Liver (tissue), 9 donors: ENCODE results near the gene FBN1. TPM values are rescaled to one million over a fixed set of nuclear protein-coding genes. Genes with fewer than 3 reads are reported as not detected.

Source experiments
- DNase-seq: peaks from one replicate; pipeline ENCODE4 v3.0.0-alpha.2; 2017; ENCODE audit warnings: low spot score
- H3K27ac ChIP-seq, 2 donors: one replicate each; pipeline ENCODE4 v1.7.0; 2013; ENCODE audit warnings: inconsistent platforms in 2 of 2, low read length in 2 of 2, control low read depth in 1 of 2, low read depth in 1 of 2, mild to moderate bottlenecking in 1 of 2
- H3K27me3 ChIP-seq, 4 donors: one replicate each; pipeline versions ENCODE4 v1.6.1 to v1.7.0; 2013; ENCODE audit warnings: low read length in 3 of 4, inconsistent platforms in 1 of 4, mild to moderate bottlenecking in 1 of 4, moderate library complexity in 1 of 4; ENCODE audit not compliant: control insufficient read depth in 4 of 4, insufficient read depth in 4 of 4
- H3K36me3 ChIP-seq, 4 donors: one replicate each; pipeline versions ENCODE4 v1.6.1 to v1.7.0; 2013; ENCODE audit warnings: low read length in 3 of 4, mild to moderate bottlenecking in 3 of 4, low read depth in 1 of 4, moderate library complexity in 1 of 4; ENCODE audit not compliant: control insufficient read depth in 4 of 4, insufficient read depth in 3 of 4
- H3K4me1 ChIP-seq, 4 donors: one replicate each; pipeline versions ENCODE4 v1.6.1 to v1.7.0; 2013; ENCODE audit warnings: low read length in 3 of 4, mild to moderate bottlenecking in 3 of 4, moderate library complexity in 1 of 4; ENCODE audit not compliant: control insufficient read depth in 4 of 4, insufficient read depth in 4 of 4
- H3K4me3 ChIP-seq, 3 donors: one replicate each; pipeline versions ENCODE4 v1.6.1 to v1.7.0; 2013; ENCODE audit warnings: low read length in 3 of 3, control low read depth in 1 of 3, low read depth in 1 of 3, mild to moderate bottlenecking in 1 of 3
- H3K9ac ChIP-seq, 2 donors: one replicate each; pipeline ENCODE4 v1.7.0; 2013; ENCODE audit warnings: low read length in 2 of 2, mild to moderate bottlenecking in 2 of 2, moderate library complexity in 2 of 2, control low read depth in 1 of 2, low read depth in 1 of 2
- H3K9me3 ChIP-seq, 4 donors: one replicate each; pipeline versions ENCODE4 v1.6.1 to v1.7.0; 2013; ENCODE audit warnings: low read length in 3 of 4; ENCODE audit not compliant: control insufficient read depth in 4 of 4
- ATF3 ChIP-seq: IDR thresholded peaks from 2 replicates; pipeline ENCODE4 v1.6.1; 2016; ENCODE audit warnings: antibody characterized with exemption
- CTCF ChIP-seq: fragments of 150-350 bp; IDR thresholded peaks from 2 replicates; pipeline ENCODE4 v1.5.1; 2017; ENCODE audit warnings: improper control_type of control experiment, low read depth, low read length; ENCODE audit not compliant: missing input control
- EGR1 ChIP-seq, 2 donors: IDR thresholded peaks; 2 replicates each; pipeline ENCODE4 v1.6.1; 2016 to 2018; ENCODE audit warnings: antibody characterized with exemption in 2 of 2, low read depth in 2 of 2
- FOXA1 ChIP-seq: IDR thresholded peaks from 2 replicates; pipeline ENCODE4 v1.6.1; 2016; ENCODE audit warnings: antibody characterized with exemption
- FOXA2 ChIP-seq: IDR thresholded peaks from 2 replicates; pipeline ENCODE4 v1.6.1; 2016; ENCODE audit warnings: antibody characterized with exemption
- GABPA ChIP-seq, 2 donors: IDR thresholded peaks in 1 of 2; conservative IDR thresholded peaks in 1 of 2; 2 replicates each; pipeline ENCODE4 v1.6.1; 2016; ENCODE audit warnings: antibody characterized with exemption in 2 of 2, mild to moderate bottlenecking in 1 of 2, moderate library complexity in 1 of 2
- HNF4A ChIP-seq, 2 donors: conservative IDR thresholded peaks; 2 replicates each; pipeline ENCODE4 v1.6.1; 2016; ENCODE audit warnings: antibody characterized with exemption in 2 of 2, mild to moderate bottlenecking in 2 of 2
- HNF4G ChIP-seq: IDR thresholded peaks from 2 replicates; pipeline ENCODE4 v1.6.1; 2016; ENCODE audit warnings: antibody characterized with exemption
- JUND ChIP-seq, 2 donors: IDR thresholded peaks; 2 replicates each; pipeline ENCODE4 v1.6.1; 2016; ENCODE audit warnings: antibody characterized with exemption in 2 of 2
- MAX ChIP-seq: IDR thresholded peaks from 2 replicates; pipeline ENCODE4 v1.6.1; 2016; ENCODE audit warnings: antibody characterized with exemption
- NR2F2 ChIP-seq: IDR thresholded peaks from 2 replicates; pipeline ENCODE4 v1.6.1; 2016; ENCODE audit warnings: antibody characterized with exemption
- RAD21 ChIP-seq, 2 donors: IDR thresholded peaks; 2 replicates each; pipeline ENCODE4 v1.6.1; 2016; ENCODE audit warnings: antibody characterized with exemption in 2 of 2, mild to moderate bottlenecking in 2 of 2
- REST ChIP-seq: IDR thresholded peaks from 2 replicates; pipeline ENCODE4 v1.6.1; 2016; ENCODE audit warnings: antibody characterized with exemption, mild to moderate bottlenecking
- RXRA ChIP-seq, 2 donors: IDR thresholded peaks; 2 replicates each; pipeline ENCODE4 v1.6.1; 2017 to 2018; ENCODE audit warnings: antibody characterized with exemption in 2 of 2, mild to moderate bottlenecking in 1 of 2
- SP1 ChIP-seq: IDR thresholded peaks from 2 replicates; pipeline ENCODE4 v1.6.1; 2018; ENCODE audit warnings: antibody characterized with exemption, mild to moderate bottlenecking
- TAF1 ChIP-seq: conservative IDR thresholded peaks from 2 replicates; pipeline ENCODE4 v1.6.1; 2016; ENCODE audit warnings: antibody characterized with exemption, mild to moderate bottlenecking
- YY1 ChIP-seq: IDR thresholded peaks from 2 replicates; pipeline ENCODE4 v1.6.1; 2016; ENCODE audit warnings: antibody characterized with exemption, mild to moderate bottlenecking
- ZBTB33 ChIP-seq: IDR thresholded peaks from 2 replicates; pipeline ENCODE4 v1.6.1; 2016; ENCODE audit warnings: antibody characterized with exemption
- WGBS: extraction: QIAGEN DNeasy Blood & Tissue Kit; methylation state at CpG from one replicate; pipeline ENCODE4 v1.1.7; 2013; 5-methylcytosine and 5-hydroxymethylcytosine counted together
- polyA plus RNA-seq, 2 donors: library from polyadenylated mRNA; stranded (reverse) in 1 of 2; unstranded in 1 of 2; fragments of 200-250 nt in 1 of 2; fragments of >200 nt in 1 of 2; fragmentation: Nextera tagmentation in 1 of 2; extraction: Ambion mirVana in 1 of 2; gene quantifications; one replicate each; pipeline versions ENCODE4 v1.2.1 to v1.2.3, GENCODE V29; 2013 to 2015
- total RNA-seq, 2 donors: library from RNA; depleted of rRNA; stranded (reverse); fragments of >200 nt; gene quantifications; one replicate each; pipeline ENCODE4 v1.2.3, GENCODE V29; 2014
- donor health status: healthy.
- donor health status: healthy.
- donor health status: healthy.
- donor health status: healthy.
- donor health status: healthy.

FBN1 gene
- total and polyA plus RNA-seq, 4 donors, result 1.3 to 20.1 (median 12.4) TPM

GRCh38 chr15:48423896-48424475 is 221.5 kb downstream of the FBN1 start:
- H3K4me1 ChIP-seq, result no peaks in the 10 kb centered on the region
- no peak overlapping the region for H3K4me3 ChIP-seq
- no peaks in the 10 kb centered on the region for H3K27me3 ChIP-seq
- TF ChIP-seq ATF3 (no peak), ZBTB33 (no peak), HNF4A (conservative IDR thresholded peaks at IDR 0.05) (no peak), REST (no peak), CTCF (no peak), FOXA1 (no peak), SP1 (no peak), GABPA (IDR thresholded peaks at IDR 0.05 in 1 of 2, conservative IDR thresholded peaks at IDR 0.05 in 1 of 2) (no peak), RXRA (IDR thresholded peaks at IDR 0.05) (no peak), HNF4G (no peak), FOXA2 (no peak), MAX (no peak), JUND (IDR thresholded peaks at IDR 0.05) (no peak), EGR1 (IDR thresholded peaks at IDR 0.05; ENCODE audit: low read depth in 2 of 2) (no peak), YY1 (no peak), TAF1 (no peak), NR2F2 (no peak), RAD21 (IDR thresholded peaks at IDR 0.05) (no peak)
- H3K36me3 ChIP-seq, result no peaks in the 10 kb centered on the region
- DNase-seq, result no peak
- H3K27ac ChIP-seq, result no peak overlapping the region
- H3K9me3 ChIP-seq, result no peaks in the 10 kb centered on the region
- H3K9ac ChIP-seq, result no peak overlapping the region
- 83% methylated on average over 2 of the region's 2 CpGs for WGBS
